Testis (tissue), 3 donors: ENCODE data around the gene COL5A1. TPM values are rescaled to one million over a fixed set of nuclear protein-coding genes. Genes with fewer than 3 reads are reported as not detected.

Source experiments
- DNase-seq: peaks from one replicate; pipeline ENCODE4 v3.0.0-alpha.2; 2019
- H3K27ac ChIP-seq, 2 donors: fragments of 200-600 bp; sonication (generic); one replicate each; pipeline ENCODE4 v1.5.1; 2019
- H3K27me3 ChIP-seq: fragments of 200-600 bp; sonication (generic); one replicate; pipeline ENCODE4 v1.5.1; 2019
- H3K36me3 ChIP-seq: fragments of 200-600 bp; sonication (generic); one replicate; pipeline ENCODE4 v1.5.1; 2017; ENCODE audit warnings: low read depth; ENCODE audit errors: missing control alignments
- H3K4me1 ChIP-seq: fragments of 200-600 bp; sonication (generic); one replicate; pipeline ENCODE4 v1.5.1; 2019
- H3K4me3 ChIP-seq, 2 donors: fragments of 200-600 bp; sonication (generic); one replicate each; pipeline ENCODE4 v1.5.1; 2017 to 2019
- H3K9me3 ChIP-seq: fragments of 200-600 bp; sonication (generic); one replicate; pipeline ENCODE4 v1.5.1; 2017
- POLR2A ChIP-seq: fragments of 450-650 bp; IDR thresholded peaks from one replicate; pipeline ENCODE4 v1.6.1; 2017; ENCODE audit warnings: antibody characterized with exemption, mild to moderate bottlenecking, moderate library complexity
- WGBS, 2 donors: methylation state at CpG; one replicate each; pipeline ENCODE4 v1.1.5; 2018; 5-methylcytosine and 5-hydroxymethylcytosine counted together
- intact Hi-C: fragments of 100-400 bp; cut with DNase I; formaldehyde crosslinking; loops from one replicate; pipeline ENCODE4 v1.15.1; 2023; ENCODE audit warnings: low total_unique reads
- polyA plus RNA-seq: library from polyadenylated mRNA; stranded (reverse); fragments of 350-450 nt; fragmentation: Illumina TruSeq; extraction: RNeasy Lipid Tissue Mini Kit (QIAGEN cat#74804); gene quantifications from one replicate; pipeline ENCODE4 v1.2.3, GENCODE V29; 2014; ENCODE audit warnings: low read depth, low replicate concordance; ENCODE audit not compliant: insufficient read depth
- total RNA-seq, 2 donors: library from RNA; depleted of rRNA; stranded (reverse); fragments of >200 nt; gene quantifications; one replicate each; pipeline ENCODE4 v1.2.3, GENCODE V29; 2016
- TF ChIP-seq, protein P1 (sequence below), 3 experiments: fragments of 450-650 bp in 2 of 3; fragments of 200-600 bp in 1 of 3; sonication (generic) in 1 of 3; IDR thresholded peaks; one replicate each; pipeline ENCODE4 v1.5.1; 2016 to 2019; ENCODE audit warnings: antibody characterized with exemption in 3 of 3, mild to moderate bottlenecking in 2 of 3, moderate library complexity in 1 of 3

The COL5A1 gene
- total and polyA plus RNA-seq, 3 donors from 2014 or later, result 18.5 to 34.3 (median 20.8) TPM

DNA sequence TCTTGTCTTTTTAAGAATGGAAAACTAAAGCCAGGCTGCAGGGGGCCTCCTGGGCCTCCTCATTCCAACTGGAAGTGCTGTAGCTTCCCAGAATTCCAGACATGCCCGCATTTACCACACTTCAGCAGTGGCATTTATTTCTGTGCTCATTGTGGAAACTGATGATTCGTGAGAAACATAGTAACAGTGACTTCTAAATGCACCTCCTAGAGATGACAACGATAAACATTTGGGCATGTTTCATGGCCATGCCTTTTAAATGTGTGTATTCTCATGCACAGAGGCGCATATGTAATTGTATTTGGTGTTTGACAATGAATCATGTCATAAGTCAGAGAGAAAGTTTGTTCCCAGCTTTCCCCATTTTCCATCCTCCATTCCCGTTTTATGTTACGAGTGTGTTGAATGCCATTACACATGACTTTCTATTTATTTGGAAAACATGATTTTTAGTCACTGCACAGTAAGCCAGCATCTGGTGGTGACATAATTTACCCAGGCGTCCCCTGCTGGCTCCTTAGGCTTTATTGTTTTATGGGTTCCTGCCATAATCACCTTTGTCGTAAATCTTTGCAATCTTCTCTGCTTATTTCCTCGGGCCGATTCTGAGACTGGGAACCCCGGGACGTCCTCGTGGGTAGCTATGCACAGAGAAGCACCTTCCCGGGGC lies 170.2 kb downstream of the COL5A1 start:
- WGBS, 2 donors, result 80 to 92% methylated on average over 14 of the region's 14 CpGs

DNA sequence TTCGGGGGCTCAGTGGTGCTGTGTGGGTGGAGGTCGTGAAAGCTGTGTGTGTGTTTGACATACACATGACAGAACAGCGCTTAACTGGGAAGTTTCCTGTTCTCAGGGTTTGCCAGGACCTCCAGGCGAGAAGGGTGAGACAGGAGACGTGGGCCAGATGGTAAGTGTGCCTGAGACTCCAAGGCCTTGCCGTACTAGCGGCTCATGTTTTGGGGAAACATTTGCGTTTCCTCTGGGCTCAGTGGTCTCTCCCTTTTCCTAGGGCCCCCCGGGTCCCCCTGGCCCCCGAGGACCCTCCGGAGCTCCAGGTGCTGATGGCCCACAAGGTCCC lies 170.7 kb downstream of the COL5A1 start:
- Histone ChIP-seq H3K27ac (no peak overlapping the region), H3K4me1 (peaks cover 2% of the 10 kb centered on the region), H3K9me3 (no peaks in the 10 kb centered on the region), H3K4me3 (no peak overlapping the region), H3K36me3 (no peaks in the 10 kb centered on the region), H3K27me3 (no peaks in the 10 kb centered on the region)
- WGBS, 2 donors, result 67 to 79% methylated on average over 8 to 11 of the region's 11 CpGs
- no peak for DNase-seq
- intact Hi-C loops, result no loop called here
- no peak for TF ChIP-seq POLR2A
- TF ChIP-seq, protein P1, sequence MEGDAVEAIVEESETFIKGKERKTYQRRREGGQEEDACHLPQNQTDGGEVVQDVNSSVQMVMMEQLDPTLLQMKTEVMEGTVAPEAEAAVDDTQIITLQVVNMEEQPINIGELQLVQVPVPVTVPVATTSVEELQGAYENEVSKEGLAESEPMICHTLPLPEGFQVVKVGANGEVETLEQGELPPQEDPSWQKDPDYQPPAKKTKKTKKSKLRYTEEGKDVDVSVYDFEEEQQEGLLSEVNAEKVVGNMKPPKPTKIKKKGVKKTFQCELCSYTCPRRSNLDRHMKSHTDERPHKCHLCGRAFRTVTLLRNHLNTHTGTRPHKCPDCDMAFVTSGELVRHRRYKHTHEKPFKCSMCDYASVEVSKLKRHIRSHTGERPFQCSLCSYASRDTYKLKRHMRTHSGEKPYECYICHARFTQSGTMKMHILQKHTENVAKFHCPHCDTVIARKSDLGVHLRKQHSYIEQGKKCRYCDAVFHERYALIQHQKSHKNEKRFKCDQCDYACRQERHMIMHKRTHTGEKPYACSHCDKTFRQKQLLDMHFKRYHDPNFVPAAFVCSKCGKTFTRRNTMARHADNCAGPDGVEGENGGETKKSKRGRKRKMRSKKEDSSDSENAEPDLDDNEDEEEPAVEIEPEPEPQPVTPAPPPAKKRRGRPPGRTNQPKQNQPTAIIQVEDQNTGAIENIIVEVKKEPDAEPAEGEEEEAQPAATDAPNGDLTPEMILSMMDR (IDR thresholded peaks at IDR 0.05), result no peak

More for the DNA sequence above, 170.2 kb downstream of the COL5A1 start:
- Histone ChIP-seq H3K27me3 (no peaks in the 10 kb centered on the region), H3K9me3 (no peaks in the 10 kb centered on the region), H3K4me1 (peaks cover 3% of the 10 kb centered on the region), H3K36me3 (no peaks in the 10 kb centered on the region), H3K27ac (no peak overlapping the region), H3K4me3 (no peak overlapping the region)
- DNase-seq, result no peak
- no peak for TF ChIP-seq POLR2A
- TF ChIP-seq, protein P1 (IDR thresholded peaks at IDR 0.05), result no peak
- intact Hi-C loops, result no loop called here

DNA sequence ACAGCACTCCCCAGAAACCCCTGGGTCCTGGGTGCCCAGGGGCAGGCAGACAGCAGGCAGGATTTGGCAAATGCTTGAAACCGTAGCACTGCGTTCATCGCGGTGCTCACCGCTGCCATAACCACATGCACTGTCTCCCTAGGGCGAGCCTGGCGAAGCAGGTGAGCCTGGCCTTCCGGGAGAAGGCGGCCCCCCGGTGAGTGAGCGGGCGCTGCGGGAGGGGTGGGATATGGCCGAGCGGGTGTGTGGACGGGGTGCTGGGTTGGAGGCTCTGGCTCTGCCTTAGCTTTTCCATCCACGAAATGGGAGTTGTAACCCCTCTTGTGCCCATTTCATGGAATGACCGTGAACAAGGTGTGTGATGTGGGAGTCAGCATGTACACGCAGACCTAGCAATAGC lies 172.2 kb downstream of the COL5A1 start:
- Histone ChIP-seq H3K27me3 (no peaks in the 10 kb centered on the region), H3K27ac (no peak overlapping the region), H3K9me3 (no peaks in the 10 kb centered on the region), H3K4me3 (no peak overlapping the region), H3K36me3 (no peaks in the 10 kb centered on the region), H3K4me1 (no peaks in the 10 kb centered on the region)
- 97% methylated on average over 19 of the region's 19 CpGs for WGBS, 2 donors
- intact Hi-C loops, result no loop called here
- DNase-seq, result no peak
- no peak for TF ChIP-seq POLR2A
- TF ChIP-seq, protein P1 (IDR thresholded peaks at IDR 0.05), result no peak

DNA sequence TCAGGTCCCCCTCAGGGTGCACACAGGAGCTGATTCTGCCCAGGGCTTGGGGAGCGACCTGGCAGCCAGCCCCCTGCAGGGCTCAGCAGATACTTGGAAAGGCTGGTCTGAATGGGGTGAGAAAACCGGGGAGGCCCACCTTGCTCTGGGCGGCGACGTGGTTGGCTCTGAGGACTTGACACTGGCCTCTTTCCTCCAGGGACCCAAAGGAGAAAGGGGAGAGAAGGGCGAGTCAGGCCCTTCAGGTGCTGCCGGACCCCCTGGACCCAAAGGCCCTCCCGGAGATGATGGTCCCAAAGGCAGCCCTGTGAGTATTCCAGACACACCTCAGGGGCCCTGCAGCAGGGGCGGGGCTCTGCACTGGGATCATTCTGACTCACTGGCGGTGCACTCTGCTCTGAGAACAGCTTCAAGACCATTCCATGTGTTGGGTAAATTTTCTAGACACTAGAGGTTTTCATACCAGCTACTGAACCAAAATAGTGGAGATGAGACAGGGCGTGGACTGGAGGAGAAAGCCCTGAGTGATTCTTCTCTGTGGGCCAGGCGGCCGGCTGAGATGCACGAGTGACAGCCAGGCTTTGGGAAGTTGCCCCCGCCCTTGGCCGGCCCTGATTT lies 173.1 kb downstream of the COL5A1 start:
- no peak for DNase-seq
- intact Hi-C loops, result no loop called here
- Histone ChIP-seq H3K4me1 (no peaks in the 10 kb centered on the region), H3K27me3 (no peaks in the 10 kb centered on the region), H3K4me3 (no peak overlapping the region), H3K36me3 (no peaks in the 10 kb centered on the region), H3K27ac (no peak overlapping the region), H3K9me3 (no peaks in the 10 kb centered on the region)
- WGBS, 2 donors, result 76 to 95% methylated on average over 14 to 16 of the region's 16 CpGs
- no peak for TF ChIP-seq POLR2A
- TF ChIP-seq, protein P1 (IDR thresholded peaks at IDR 0.05), result no peak
